Head of caudate nucleus (tissue), 42 donors: ENCODE measurements around the gene PLEKHD1.

Experiments
- DNase-seq, 42 donors: peaks; one replicate each; pipeline versions ENCODE4 v3.0.0 to v3.0.0-alpha.2; 2020 to 2021; ENCODE audit warnings: mixed read lengths in 7 of 42
- intact Hi-C: fragments of 100-400 bp; cut with DNase I; formaldehyde crosslinking; loops from one replicate; pipeline ENCODE4 v1.15.0; 2022

PLEKHD1 gene

GRCh38 chr14:69572841-69573135 lies 88.3 kb downstream of the PLEKHD1 start:
- intact Hi-C loops = no loop called here

GRCh38 chr14:69573205-69573830 lies 88.8 kb downstream of the PLEKHD1 start:
- no peak for DNase-seq
- intact Hi-C loops = no loop called here

More at GRCh38 chr14:69572841-69573135, 88.3 kb downstream of the PLEKHD1 start:
- no peak for DNase-seq

GRCh38 chr14:69573831-69574262 lies 89.3 kb downstream of the PLEKHD1 start:
- DNase-seq = peak in 25 of 42 donors; percentile 4 to 49 (median 25)
- intact Hi-C loops = no loop called here

DNA sequence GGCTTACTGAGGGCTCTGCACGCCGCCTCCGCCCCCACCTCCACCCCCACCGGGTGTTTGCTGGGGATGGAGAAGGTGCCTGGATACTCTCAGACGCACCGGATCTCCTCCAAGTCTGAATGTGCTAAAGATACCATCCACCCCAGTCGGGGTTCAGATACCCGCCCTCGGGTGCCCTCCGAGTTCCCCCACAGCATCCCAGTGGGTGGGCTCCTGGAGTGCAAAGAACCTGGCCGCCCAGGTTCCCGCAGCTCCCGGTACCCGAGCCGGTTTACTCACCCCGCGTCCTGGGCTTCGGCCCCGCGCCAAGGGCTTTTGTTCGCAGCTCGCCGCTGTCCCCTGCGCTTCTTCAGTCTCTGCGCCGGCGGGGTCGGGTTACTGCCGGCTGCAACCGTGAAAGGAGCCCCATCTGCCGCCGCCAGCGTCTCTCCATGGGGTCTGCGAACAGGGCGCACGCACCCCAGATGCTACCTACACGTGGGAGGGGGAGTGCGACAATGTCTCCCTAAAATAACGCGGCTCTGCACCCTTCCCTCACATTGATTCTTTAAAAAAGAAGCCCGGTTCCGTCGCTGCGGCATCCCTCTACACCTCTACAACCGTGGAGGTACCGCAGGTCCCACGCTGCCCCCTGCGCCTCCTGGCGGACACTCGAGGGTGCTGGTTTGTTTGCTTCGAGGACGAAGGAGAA lies 89.9 kb downstream of the PLEKHD1 start, which contains the start of gene CCDC177:
TSS of gene CCDC177 (minus strand) at position 609 of the 691 bp plus-strand sequence. CDS start 1,249 bp downstream, outside the sequence.
- intact Hi-C loops = no loop called here
- peak; percentile 33 to 84 (median 72) for DNase-seq

GRCh38 chr14:69574954-69575295 lies 90.4 kb downstream of the PLEKHD1 start:
- intact Hi-C loops = no loop called here
- DNase-seq = no peak

GRCh38 chr14:69579476-69579875 lies 94.9 kb downstream of the PLEKHD1 start:
- DNase-seq = peak in 1 of 42 donors; percentile 8
- intact Hi-C loops = no loop called here

- DNase-seq = peak in 23 of 42 donors; percentile 6 to 51 (median 28)
- intact Hi-C loops = no loop called here
These were observed 95.6 kb downstream of the PLEKHD1 start for GRCh38 chr14:69580009-69580577.
